Smooth muscle cell (in vitro differentiated cells): Measurements from ENCODE around the gene SMYD3. TPM values are rescaled to one million over a fixed set of nuclear protein-coding genes. Genes with fewer than 3 reads are reported as not detected.

Source experiments
- DNase-seq: peaks from one replicate; lab custom pipeline; 2025; ENCODE audit not compliant: unreplicated experiment; lab: John Stamatoyannopoulos, UW
- H2AFZ ChIP-seq: fragments of 200-600 bp; sonication (generic); 2 replicates; pipeline ENCODE4 v1.6.0; 2016; ENCODE audit warnings: antibody characterized with exemption, low read depth, mild to moderate bottlenecking
- H3F3A ChIP-seq: fragments of 200-600 bp; sonication (generic); 2 replicates; pipeline ENCODE4 v1.6.0; 2017; ENCODE audit warnings: antibody characterized with exemption, low read depth
- H3K27ac ChIP-seq: fragments of 200-600 bp; sonication (generic); 2 replicates; pipeline ENCODE4 v1.5.1; 2016; ENCODE audit warnings: low read depth, mild to moderate bottlenecking
- H3K27me3 ChIP-seq: fragments of 200-600 bp; sonication (generic); 2 replicates; pipeline ENCODE4 v1.6.1; 2016; ENCODE audit warnings: low read depth, mild to moderate bottlenecking
- H3K36me3 ChIP-seq: fragments of 200-600 bp; sonication (generic); 2 replicates; pipeline ENCODE4 v1.5.1; 2016; ENCODE audit warnings: low read depth
- H3K4me1 ChIP-seq: fragments of 200-600 bp; sonication (generic); 2 replicates; pipeline ENCODE4 v1.5.1; 2016; ENCODE audit warnings: low read depth
- H3K4me2 ChIP-seq: fragments of 200-600 bp; sonication (generic); 2 replicates; pipeline ENCODE4 v1.6.0; 2016; ENCODE audit warnings: mild to moderate bottlenecking
- H3K4me3 ChIP-seq: fragments of 200-600 bp; sonication (generic); 2 replicates; pipeline ENCODE4 v1.5.1; 2016; ENCODE audit warnings: mild to moderate bottlenecking
- H3K79me2 ChIP-seq: fragments of 200-600 bp; sonication (generic); 2 replicates; pipeline ENCODE4 v1.6.0; 2016; ENCODE audit warnings: low read depth, mild to moderate bottlenecking
- H3K9ac ChIP-seq: fragments of 200-600 bp; sonication (generic); 2 replicates; pipeline ENCODE4 v1.6.0; 2016; ENCODE audit warnings: low read depth
- H3K9me3 ChIP-seq: fragments of 200-600 bp; sonication (generic); replicated peaks from 2 replicates; pipeline ENCODE4 v1.5.1; 2016; ENCODE audit warnings: low read depth
- H4K20me1 ChIP-seq: fragments of 200-600 bp; sonication (generic); 2 replicates; pipeline ENCODE4 v1.6.0; 2016; ENCODE audit warnings: low read depth
- CTCF ChIP-seq: fragments of 200-600 bp; sonication (generic); IDR thresholded peaks from 2 replicates; pipeline ENCODE4 v1.5.1; 2017; ENCODE audit warnings: borderline replicate concordance, mild to moderate bottlenecking, antibody characterized with exemption; ENCODE audit not compliant: insufficient read depth, poor library complexity, severe bottlenecking
- WGBS: methylation state at CpG from one replicate; pipeline ENCODE4 v1.1.7; 2016; ENCODE audit warnings: low lambda C conversion rate; 5-methylcytosine and 5-hydroxymethylcytosine counted together
- polyA plus RNA-seq: library from polyadenylated mRNA; unstranded; fragments of >200 nt; fragmentation: Nextera tagmentation; extraction: Ambion mirVana; gene quantifications from 2 replicates; pipeline ENCODE4 v1.2.1, GENCODE V29; 2016
- total RNA-seq: library from RNA; depleted of rRNA; stranded (reverse); fragments of >200 nt; gene quantifications from 2 replicates; pipeline ENCODE4 v1.2.3, GENCODE V29; 2014

SMYD3 gene
- total and polyA plus RNA-seq, 2 experiments from 2014 or later: 162 to 301 TPM

- DNase-seq: no peak
- Histone ChIP-seq H3K27me3 (no peaks in the 10 kb centered on the region), H3K4me3 (no peak overlapping the region), H3K27ac (peak overlapping the region; percentile 7), H2AFZ (no peak overlapping the region), H3F3A (peaks cover 12% of the 10 kb centered on the region), H3K9me3 (no peaks in the 10 kb centered on the region), H3K79me2 (no peaks in the 10 kb centered on the region), H3K4me1 (no peaks in the 10 kb centered on the region), H3K4me2 (no peak overlapping the region), H3K9ac (no peak overlapping the region), H4K20me1 (no peaks in the 10 kb centered on the region), H3K36me3 (no peaks in the 10 kb centered on the region)
- TF ChIP-seq CTCF: peak; percentile 57
- WGBS: 65% methylated on average over 14 of the region's 14 CpGs
Observed at GRCh38 chr1:245797592-245798348, 709.3 kb downstream of the SMYD3 start.

- no peaks in the 10 kb centered on the region for H3K27me3 ChIP-seq
- no peaks in the 10 kb centered on the region for H3K36me3 ChIP-seq
- peak overlapping the region; percentile 11 for H3K9ac ChIP-seq
- no peak for TF ChIP-seq CTCF
- H3K4me3 ChIP-seq: no peak overlapping the region
- H3K9me3 ChIP-seq: no peaks in the 10 kb centered on the region
- H3K79me2 ChIP-seq: no peaks in the 10 kb centered on the region
- 17% methylated on average over 10 of the region's 10 CpGs for WGBS
- H3K4me2 ChIP-seq: peak overlapping the region; percentile 53
- peaks cover 27% of the 10 kb centered on the region for H3F3A ChIP-seq
- no peak for DNase-seq
- H2AFZ ChIP-seq: no peak overlapping the region
- H4K20me1 ChIP-seq: no peaks in the 10 kb centered on the region
- H3K27ac ChIP-seq: peak overlapping the region; percentile 69
- no peaks in the 10 kb centered on the region for H3K4me1 ChIP-seq
Observed at GRCh38 chr1:245791410-245792312, 715.4 kb downstream of the SMYD3 start.

- Histone ChIP-seq H3K27me3 (no peaks in the 10 kb centered on the region), H3F3A (peaks cover 21% of the 10 kb centered on the region), H3K27ac (peak overlapping the region; percentile 69), H3K4me3 (no peak overlapping the region), H3K9ac (no peak overlapping the region), H3K9me3 (no peaks in the 10 kb centered on the region), H3K36me3 (no peaks in the 10 kb centered on the region), H3K4me2 (peak overlapping the region; percentile 53), H2AFZ (no peak overlapping the region), H4K20me1 (no peaks in the 10 kb centered on the region), H3K4me1 (no peaks in the 10 kb centered on the region), H3K79me2 (peaks cover 4% of the 10 kb centered on the region)
- TF ChIP-seq CTCF: no peak
- 72% methylated on average over 2 of the region's 2 CpGs for WGBS
- DNase-seq: no peak
Observed at GRCh38 chr1:245790441-245790840, 716.6 kb downstream of the SMYD3 start.
